NCI-H146 treated with DMSO at 0.1 percent for 48 hours (cell line): ENCODE results near the gene ABCB8.

Experiments used
- DNase-seq: peaks from one replicate; lab custom pipeline; 2025; ENCODE audit not compliant: unreplicated experiment; lab: John Stamatoyannopoulos, UW

ABCB8 gene

GRCh38 chr7:151028131-151028947 lies at the start of gene ABCB8:
Gene ABCB8 (plus strand): TSS chr7:151028450. CDS start chr7:151028516, 66 bp downstream.
- peak; percentile 96 for DNase-seq

GRCh38 chr7:150979713-150980390 lies 48.4 kb upstream of the ABCB8 start:
- DNase-seq, result peak; percentile 22

- DNase-seq, result no peak
These were observed 47.6 kb upstream of the ABCB8 start for GRCh38 chr7:150980663-150981062.

GRCh38 chr7:150981644-150982043 lies 46.6 kb upstream of the ABCB8 start:
- DNase-seq, result no peak

- no peak for DNase-seq
These were observed 45.9 kb upstream of the ABCB8 start for GRCh38 chr7:150982351-150982750.

- no peak for DNase-seq
These were observed 44.3 kb upstream of the ABCB8 start for GRCh38 chr7:150983893-150984368.

- DNase-seq, result peak; percentile 41
These were observed 42.1 kb upstream of the ABCB8 start for GRCh38 chr7:150986099-150986512.

GRCh38 chr7:150986556-150986955 lies 41.7 kb upstream of the ABCB8 start:
- DNase-seq, result no peak

- DNase-seq, result peak; percentile 77
These were observed 39.7 kb upstream of the ABCB8 start for GRCh38 chr7:150988230-150989226.

GRCh38 chr7:150989456-150989855 lies 38.8 kb upstream of the ABCB8 start:
- no peak for DNase-seq

- DNase-seq, result no peak
These were observed 37.6 kb upstream of the ABCB8 start, which contains the start of gene NOS3 for GRCh38 chr7:150990416-150991186. Gene NOS3 (plus strand): TSS chr7:150991017. CDS start chr7:150993804, 2,787 bp downstream.

- no peak for DNase-seq
These were observed 36.1 kb upstream of the ABCB8 start for GRCh38 chr7:150992051-150992640.

- DNase-seq, result no peak
These were observed 35.4 kb upstream of the ABCB8 start for GRCh38 chr7:150992833-150993302.

- DNase-seq, result no peak
These were observed 34.7 kb upstream of the ABCB8 start for GRCh38 chr7:150993511-150993910.

- DNase-seq, result no peak
These were observed 34.0 kb upstream of the ABCB8 start for GRCh38 chr7:150994141-150994837.

- DNase-seq, result no peak
These were observed 33.3 kb upstream of the ABCB8 start for GRCh38 chr7:150994838-150995510.

- no peak for DNase-seq
These were observed 31.7 kb upstream of the ABCB8 start for GRCh38 chr7:150996376-150997074.

- no peak for DNase-seq
These were observed 31.2 kb upstream of the ABCB8 start for GRCh38 chr7:150997075-150997511.
